Lung (tissue), 12 donors: ENCODE data around the gene MAP3K14. TPM values are rescaled to one million over a fixed set of nuclear protein-coding genes. Genes with fewer than 3 reads are reported as not detected.

Experiments used
- ATAC-seq: fragments of 200-7000 bp; cut with Tn5 transposase; one replicate; pipeline ENCODE4 v1.9.1; 2020; ENCODE audit warnings: moderate number of reproducible peaks; ENCODE audit not compliant: insufficient read depth, low FRiP score
- DNase-seq, 3 donors: peaks; one replicate each; pipeline ENCODE4 v3.0.0-alpha.2; 2013 to 2017
- H3K27ac ChIP-seq, 2 donors: one replicate each; pipeline ENCODE4 v1.5.1; 2013; ENCODE audit warnings: mild to moderate bottlenecking in 2 of 2, moderate library complexity in 2 of 2, control low read depth in 1 of 2, inconsistent platforms in 1 of 2, low read depth in 1 of 2, low read length in 1 of 2
- H3K27me3 ChIP-seq, 3 donors: one replicate each; pipeline ENCODE4 v1.5.1; 2013; ENCODE audit warnings: low read length in 2 of 3; ENCODE audit not compliant: control insufficient read depth in 3 of 3, insufficient read depth in 3 of 3
- H3K36me3 ChIP-seq, 4 donors: one replicate each; pipeline ENCODE4 v1.5.1; 2013; ENCODE audit warnings: low read length in 4 of 4, mild to moderate bottlenecking in 1 of 4, moderate library complexity in 1 of 4; ENCODE audit not compliant: control insufficient read depth in 4 of 4, insufficient read depth in 4 of 4
- H3K4me1 ChIP-seq, 5 donors: one replicate each; pipeline ENCODE4 v1.5.1; 2013; ENCODE audit warnings: low read length in 5 of 5, mild to moderate bottlenecking in 2 of 5, moderate library complexity in 1 of 5; ENCODE audit not compliant: control insufficient read depth in 5 of 5, insufficient read depth in 5 of 5
- H3K4me3 ChIP-seq: one replicate; pipeline ENCODE4 v1.5.1; 2013; ENCODE audit warnings: mild to moderate bottlenecking, control low read depth, moderate library complexity
- H3K9ac ChIP-seq, 2 donors: one replicate each; pipeline ENCODE4 v1.5.1; 2013; ENCODE audit warnings: low read length in 2 of 2, control low read depth in 1 of 2; ENCODE audit not compliant: insufficient read depth in 1 of 2
- H3K9me3 ChIP-seq, 4 donors: one replicate each; pipeline ENCODE4 v1.5.1; 2013; ENCODE audit warnings: low read length in 3 of 4, mild to moderate bottlenecking in 1 of 4, moderate library complexity in 1 of 4; ENCODE audit not compliant: control insufficient read depth in 4 of 4, insufficient read depth in 3 of 4
- WGBS, 2 donors: extraction: QIAGEN DNeasy Blood & Tissue Kit; methylation state at CpG; one replicate each; pipeline ENCODE4 v1.1.7; 2013; 5-methylcytosine and 5-hydroxymethylcytosine counted together
- polyA plus RNA-seq, 2 donors: library from polyadenylated mRNA; stranded (reverse); fragments of 200-250 nt; gene quantifications; one replicate each; pipeline ENCODE4 v1.2.1, GENCODE V29; 2013
- total RNA-seq, 2 donors: library from RNA; depleted of rRNA in 1 of 2; stranded (reverse); fragments of >200 nt in 1 of 2; gene quantifications; one replicate each; pipeline ENCODE4 v1.2.1, GENCODE V29; 2014 to 2021
- TF ChIP-seq, protein P1 (sequence below): IDR thresholded peaks from 2 replicates; pipeline ENCODE4 v1.5.1; 2012; ENCODE audit warnings: mild to moderate bottlenecking; ENCODE audit errors: control extremely low read depth, extremely low read depth
- donor health status: control.
- donor health status: control.
- donor health status: Bipolar disorder and iron deficiency.
- donor health status: healthy.
- donor health status: DM: yes; HTN: yes; CAD: no.

MAP3K14 gene
- total and polyA plus RNA-seq, 4 donors, result 5.9 to 13.5 (median 7.8) TPM

GRCh38 chr17:45273551-45273957 is 43.3 kb downstream of the MAP3K14 start:
- DNase-seq (no peak), ATAC-seq (no peak)
- TF ChIP-seq, protein P1, sequence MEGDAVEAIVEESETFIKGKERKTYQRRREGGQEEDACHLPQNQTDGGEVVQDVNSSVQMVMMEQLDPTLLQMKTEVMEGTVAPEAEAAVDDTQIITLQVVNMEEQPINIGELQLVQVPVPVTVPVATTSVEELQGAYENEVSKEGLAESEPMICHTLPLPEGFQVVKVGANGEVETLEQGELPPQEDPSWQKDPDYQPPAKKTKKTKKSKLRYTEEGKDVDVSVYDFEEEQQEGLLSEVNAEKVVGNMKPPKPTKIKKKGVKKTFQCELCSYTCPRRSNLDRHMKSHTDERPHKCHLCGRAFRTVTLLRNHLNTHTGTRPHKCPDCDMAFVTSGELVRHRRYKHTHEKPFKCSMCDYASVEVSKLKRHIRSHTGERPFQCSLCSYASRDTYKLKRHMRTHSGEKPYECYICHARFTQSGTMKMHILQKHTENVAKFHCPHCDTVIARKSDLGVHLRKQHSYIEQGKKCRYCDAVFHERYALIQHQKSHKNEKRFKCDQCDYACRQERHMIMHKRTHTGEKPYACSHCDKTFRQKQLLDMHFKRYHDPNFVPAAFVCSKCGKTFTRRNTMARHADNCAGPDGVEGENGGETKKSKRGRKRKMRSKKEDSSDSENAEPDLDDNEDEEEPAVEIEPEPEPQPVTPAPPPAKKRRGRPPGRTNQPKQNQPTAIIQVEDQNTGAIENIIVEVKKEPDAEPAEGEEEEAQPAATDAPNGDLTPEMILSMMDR, result no peak
- H3K4me3 ChIP-seq, result no peak overlapping the region
- WGBS, 2 donors, result 83 to 84% methylated on average over 16 of the region's 16 CpGs
- H3K36me3 ChIP-seq, result peaks cover 7 to 37% (median 28%) of the 10 kb centered on the region in 4 donors
- H3K9ac ChIP-seq, result no peak overlapping the region
- H3K27me3 ChIP-seq, result no peaks in the 10 kb centered on the region
- H3K4me1 ChIP-seq, result peaks cover 1 to 15% (median 6%) of the 10 kb centered on the region in 5 donors
- H3K9me3 ChIP-seq, result no peaks in the 10 kb centered on the region
- no peak overlapping the region for H3K27ac ChIP-seq

- no peaks in the 10 kb centered on the region for H3K9me3 ChIP-seq
- H3K27me3 ChIP-seq, result no peaks in the 10 kb centered on the region
- no peaks in the 10 kb centered on the region for H3K4me1 ChIP-seq
- no peak overlapping the region for H3K27ac ChIP-seq
- peaks cover 20 to 54% (median 36%) of the 10 kb centered on the region in 4 donors for H3K36me3 ChIP-seq
- WGBS, 2 donors, result 95 to 97% methylated on average over 3 of the region's 3 CpGs
- ATAC-seq, result no peak
- H3K4me3 ChIP-seq, result no peak overlapping the region
- H3K9ac ChIP-seq, result no peak overlapping the region
- no peak for DNase-seq
- TF ChIP-seq, protein P1, result no peak
Measured at GRCh38 chr17:45271603-45272002, 45.2 kb downstream of the MAP3K14 start.

GRCh38 chr17:45270828-45271418 is 45.9 kb downstream of the MAP3K14 start:
- Histone ChIP-seq H3K27ac (no peak overlapping the region), H3K27me3 (no peaks in the 10 kb centered on the region), H3K36me3 (peaks cover 20 to 60% (median 40%) of the 10 kb centered on the region in 4 donors), H3K9ac (no peak overlapping the region), H3K4me1 (no peaks in the 10 kb centered on the region), H3K9me3 (no peaks in the 10 kb centered on the region), H3K4me3 (no peak overlapping the region)
- WGBS, 2 donors, result 81 to 84% methylated on average over 13 of the region's 13 CpGs
- ATAC-seq (no peak), DNase-seq (no peak)
- TF ChIP-seq, protein P1, result peak; percentile 5

- Histone ChIP-seq H3K27ac (no peak overlapping the region), H3K9me3 (no peaks in the 10 kb centered on the region), H3K4me3 (no peak overlapping the region), H3K4me1 (no peaks in the 10 kb centered on the region), H3K27me3 (no peaks in the 10 kb centered on the region), H3K9ac (no peak overlapping the region), H3K36me3 (peaks cover 20 to 65% (median 43%) of the 10 kb centered on the region in 4 donors)
- 87 to 89% methylated on average over 7 of the region's 7 CpGs for WGBS, 2 donors
- no peak for ATAC-seq
- no peak for DNase-seq
- TF ChIP-seq, protein P1, result no peak
Measured at GRCh38 chr17:45269912-45270311, 46.9 kb downstream of the MAP3K14 start.
